GM23338 (cell line): Measurements from ENCODE around the gene NCOA4. TPM values are rescaled to one million over a fixed set of nuclear protein-coding genes. Genes with fewer than 3 reads are reported as not detected.

Source experiments
- ATAC-seq: fragments of 200-7000 bp; cut with Tn5 transposase; 3 replicates; pipeline ENCODE4 v1.9.1; 2020
- DNase-seq: peaks from one replicate; pipeline ENCODE4 v3.0.0-alpha.2; 2015; ENCODE audit warnings: low spot score
- H2AFZ ChIP-seq: fragments of 200-600 bp; sonication (generic); 2 replicates; pipeline ENCODE4 v1.8.0; 2016; ENCODE audit warnings: antibody characterized with exemption, mild to moderate bottlenecking, moderate library complexity
- H3F3A ChIP-seq: fragments of 200-600 bp; sonication (generic); replicated peaks from 2 replicates; pipeline ENCODE4 v1.8.0; 2017; ENCODE audit warnings: antibody characterized with exemption, mixed run types, low read depth
- H3K27ac ChIP-seq: fragments of 200-600 bp; sonication (generic); 2 replicates; pipeline ENCODE4 v1.6.1; 2016; ENCODE audit warnings: low read depth
- H3K27me3 ChIP-seq: fragments of 200-600 bp; sonication (generic); 2 replicates; pipeline ENCODE4 v1.8.0; 2016; ENCODE audit warnings: mild to moderate bottlenecking, mixed run types, moderate library complexity; ENCODE audit not compliant: insufficient read depth
- H3K36me3 ChIP-seq: fragments of 200-600 bp; sonication (generic); 2 replicates; pipeline ENCODE4 v1.8.0; 2016; ENCODE audit warnings: mild to moderate bottlenecking; ENCODE audit not compliant: insufficient read depth
- H3K4me1 ChIP-seq: fragments of 200-600 bp; sonication (generic); 2 replicates; pipeline ENCODE4 v1.8.0; 2016; ENCODE audit warnings: mild to moderate bottlenecking, moderate library complexity; ENCODE audit not compliant: insufficient read depth
- H3K4me2 ChIP-seq: fragments of 200-600 bp; sonication (generic); 2 replicates; pipeline ENCODE4 v1.7.1; 2017; ENCODE audit warnings: mixed run types
- H3K4me3 ChIP-seq: fragments of 200-600 bp; sonication (generic); 2 replicates; pipeline ENCODE4 v1.6.1; 2016; ENCODE audit warnings: mixed run types
- H3K79me2 ChIP-seq: fragments of 200-600 bp; sonication (generic); replicated peaks from 2 replicates; pipeline ENCODE4 v1.8.0; 2017; ENCODE audit warnings: mild to moderate bottlenecking; ENCODE audit not compliant: insufficient read depth
- H3K9me2 ChIP-seq: fragments of 200-600 bp; sonication (generic); 2 replicates; pipeline ENCODE4 v1.8.0; 2017; ENCODE audit not compliant: insufficient read depth
- H4K20me1 ChIP-seq: fragments of 200-600 bp; sonication (generic); replicated peaks from 2 replicates; pipeline ENCODE4 v1.8.0; 2017; ENCODE audit warnings: mild to moderate bottlenecking; ENCODE audit not compliant: insufficient read depth
- H3K27ac Mint-ChIP-seq: 2 replicates; pipeline ENCODE4 v1.8.0; 2020; ENCODE audit warnings: inconsistent platforms, mild to moderate bottlenecking, moderate library complexity, mixed read lengths
- H3K27me3 Mint-ChIP-seq: 3 replicates; pipeline ENCODE4 v1.8.0; 2022; ENCODE audit warnings: low read depth, mild to moderate bottlenecking, moderate library complexity, mixed read lengths, inconsistent platforms; ENCODE audit not compliant: insufficient read depth, poor library complexity
- H3K36me3 Mint-ChIP-seq: 3 replicates; pipeline ENCODE4 v1.8.0; 2021; ENCODE audit warnings: low read depth, mild to moderate bottlenecking, inconsistent platforms, moderate library complexity, mixed read lengths
- H3K4me1 Mint-ChIP-seq: 3 replicates; pipeline ENCODE4 v1.8.0; 2020; ENCODE audit warnings: mild to moderate bottlenecking, inconsistent platforms, mixed read lengths
- H3K4me3 Mint-ChIP-seq: 3 replicates; pipeline ENCODE4 v1.8.0; 2021; ENCODE audit warnings: moderate library complexity, mild to moderate bottlenecking, inconsistent platforms, mixed read lengths
- H3K9me3 Mint-ChIP-seq: 3 replicates; pipeline ENCODE4 v1.8.0; 2020; ENCODE audit warnings: moderate library complexity, mild to moderate bottlenecking, inconsistent platforms, mixed read lengths
- CREB1 ChIP-seq: fragments of 250-450 bp; sonication (Bioruptor Pico); IDR thresholded peaks from 2 replicates; pipeline ENCODE4 v1.5.0; 2020; ENCODE audit warnings: low read depth, mild to moderate bottlenecking, moderate library complexity
- ETS1 ChIP-seq: IDR thresholded peaks from 2 replicates; pipeline ENCODE4 v1.6.1; 2016; ENCODE audit warnings: antibody characterized with exemption
- EZH2phosphoT487 ChIP-seq: fragments of 200-600 bp; sonication (generic); IDR thresholded peaks from one replicate; pipeline ENCODE4 v1.8.1; 2018; ENCODE audit warnings: antibody characterized with exemption; ENCODE audit not compliant: unreplicated experiment
- JUNB ChIP-seq: IDR thresholded peaks from one replicate; pipeline ENCODE4 v1.6.1; 2016; ENCODE audit warnings: antibody characterized with exemption; ENCODE audit not compliant: unreplicated experiment
- NANOG ChIP-seq: IDR thresholded peaks from 2 replicates; pipeline ENCODE4 v1.6.1; 2016; ENCODE audit warnings: antibody characterized with exemption, borderline replicate concordance
- POLR2AphosphoS5 ChIP-seq: IDR thresholded peaks from 2 replicates; pipeline ENCODE4 v1.6.1; 2016; ENCODE audit warnings: antibody characterized with exemption, low read depth
- STAT1 ChIP-seq: IDR thresholded peaks from one replicate; pipeline ENCODE4 v1.6.1; 2016; ENCODE audit warnings: antibody characterized with exemption; ENCODE audit not compliant: unreplicated experiment
- ZNF114 ChIP-seq: fragments of 250-450 bp; sonication (Bioruptor Pico); IDR thresholded peaks from 2 replicates; pipeline ENCODE4 v1.5.0; 2020; ENCODE audit warnings: mild to moderate bottlenecking, moderate library complexity
- ZNF331 ChIP-seq: fragments of 250-450 bp; sonication (Bioruptor Pico); IDR thresholded peaks from 2 replicates; pipeline ENCODE4 v1.5.0; 2020; ENCODE audit warnings: low read depth, mild to moderate bottlenecking, moderate library complexity
- polyA plus RNA-seq: library from polyadenylated mRNA; unstranded; fragments of >200 nt; fragmentation: Nextera tagmentation; extraction: Ambion mirVana; gene quantifications from 2 replicates; pipeline ENCODE4 v1.2.1, GENCODE V29; 2016
- total RNA-seq: library from RNA; depleted of rRNA; stranded (reverse); fragments of >200 nt; shearing (Covaris generic); gene quantifications from 2 replicates; pipeline ENCODE4 v1.2.3, GENCODE V29; 2014
- TF ChIP-seq, protein P1 (sequence below): IDR thresholded peaks from one replicate; pipeline ENCODE4 v1.6.1; 2018; ENCODE audit warnings: antibody characterized with exemption; ENCODE audit not compliant: unreplicated experiment
- TF ChIP-seq, protein P2 (sequence below), 2 experiments: fragments of 200-600 bp in 1 of 2; sonication (generic) in 1 of 2; conservative IDR thresholded peaks; 2 replicates each; pipeline versions ENCODE4 v1.5.1 to v1.6.1; 2016 to 2017; ENCODE audit warnings: antibody characterized with exemption in 2 of 2, low read depth in 2 of 2, mild to moderate bottlenecking in 2 of 2, moderate library complexity in 1 of 2

Gene NCOA4
- total and polyA plus RNA-seq, 2 experiments from 2014 or later: 24.9 to 76.9 TPM

GRCh38 chr10:46042527-46042926 is 12.1 kb upstream of the NCOA4 start:
- Histone ChIP-seq H3K9me2 (no peaks in the 10 kb centered on the region), H3K4me3 (no peak overlapping the region), H2AFZ (peak overlapping the region; percentile 96; the same call in 1 of the 2 replicates), H3K27ac (no peak overlapping the region), H3K27me3 (no peaks in the 10 kb centered on the region), H3K4me2 (no peak overlapping the region), H3F3A (no peaks in the 10 kb centered on the region), H3K4me1 (no peaks in the 10 kb centered on the region), H3K79me2 (no peaks in the 10 kb centered on the region), H4K20me1 (no peaks in the 10 kb centered on the region), H3K36me3 (no peaks in the 10 kb centered on the region)
- Mint-ChIP-seq H3K4me1 (peaks cover 7% of the 10 kb centered on the region), H3K27ac (no peak overlapping the region), H3K4me3 (no peak overlapping the region), H3K36me3 (no peaks in the 10 kb centered on the region), H3K27me3 (no peaks in the 10 kb centered on the region), H3K9me3 (no peaks in the 10 kb centered on the region)
- DNase-seq (no peak), ATAC-seq (no peak)
- TF ChIP-seq POLR2AphosphoS5: no peak
- no peak for TF ChIP-seq CREB1 (CRISPR knock-in tag)
- TF ChIP-seq STAT1: no peak
- no peak for TF ChIP-seq NANOG
- no peak for TF ChIP-seq ZNF114 (CRISPR knock-in tag)
- no peak for TF ChIP-seq ZNF331

DNA sequence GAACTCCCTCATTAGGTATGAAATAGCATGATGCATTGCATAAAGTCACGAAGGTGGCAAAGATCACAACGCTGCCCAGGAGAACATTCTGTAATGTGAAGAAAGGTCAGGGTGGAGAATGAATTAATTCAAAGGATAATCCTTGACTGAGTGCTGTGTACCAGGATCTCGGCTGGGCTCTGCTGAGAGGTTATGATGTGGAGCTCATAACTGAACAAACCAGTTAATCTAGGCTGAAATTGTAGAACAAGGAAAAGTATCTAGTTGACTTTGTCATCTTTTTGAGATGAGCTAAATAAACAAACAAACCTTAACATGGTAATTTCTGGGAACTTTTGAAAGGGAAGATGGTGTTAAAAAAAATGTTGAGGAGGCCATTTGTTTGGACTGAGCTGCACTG is 9.6 kb upstream of the NCOA4 start:
- Histone ChIP-seq H3K79me2 (no peaks in the 10 kb centered on the region), H3K27ac (no peak overlapping the region), H4K20me1 (no peaks in the 10 kb centered on the region), H3K9me2 (no peaks in the 10 kb centered on the region), H3F3A (no peaks in the 10 kb centered on the region), H2AFZ (peak overlapping the region; percentile 52; the same call in 1 of the 2 replicates), H3K4me1 (no peaks in the 10 kb centered on the region), H3K4me2 (no peak overlapping the region), H3K36me3 (no peaks in the 10 kb centered on the region), H3K4me3 (no peak overlapping the region), H3K27me3 (no peaks in the 10 kb centered on the region)
- Mint-ChIP-seq H3K4me3 (no peak overlapping the region), H3K27ac (no peak overlapping the region), H3K4me1 (peaks cover 7% of the 10 kb centered on the region), H3K9me3 (no peaks in the 10 kb centered on the region), H3K27me3 (no peaks in the 10 kb centered on the region), H3K36me3 (no peaks in the 10 kb centered on the region)
- no peak for ATAC-seq
- no peak for TF ChIP-seq STAT1
- TF ChIP-seq ZNF114 (CRISPR knock-in tag): no peak
- TF ChIP-seq JUNB: no peak
- DNase-seq: no peak

- H3K36me3 Mint-ChIP-seq: no peaks in the 10 kb centered on the region
- ATAC-seq: no peak
- TF ChIP-seq EZH2phosphoT487 (no peak), ETS1 (no peak), STAT1 (no peak), CREB1 (CRISPR knock-in tag) (no peak), NANOG (no peak), POLR2AphosphoS5 (no peak), ZNF114 (CRISPR knock-in tag) (no peak)
- TF ChIP-seq, protein P1, sequence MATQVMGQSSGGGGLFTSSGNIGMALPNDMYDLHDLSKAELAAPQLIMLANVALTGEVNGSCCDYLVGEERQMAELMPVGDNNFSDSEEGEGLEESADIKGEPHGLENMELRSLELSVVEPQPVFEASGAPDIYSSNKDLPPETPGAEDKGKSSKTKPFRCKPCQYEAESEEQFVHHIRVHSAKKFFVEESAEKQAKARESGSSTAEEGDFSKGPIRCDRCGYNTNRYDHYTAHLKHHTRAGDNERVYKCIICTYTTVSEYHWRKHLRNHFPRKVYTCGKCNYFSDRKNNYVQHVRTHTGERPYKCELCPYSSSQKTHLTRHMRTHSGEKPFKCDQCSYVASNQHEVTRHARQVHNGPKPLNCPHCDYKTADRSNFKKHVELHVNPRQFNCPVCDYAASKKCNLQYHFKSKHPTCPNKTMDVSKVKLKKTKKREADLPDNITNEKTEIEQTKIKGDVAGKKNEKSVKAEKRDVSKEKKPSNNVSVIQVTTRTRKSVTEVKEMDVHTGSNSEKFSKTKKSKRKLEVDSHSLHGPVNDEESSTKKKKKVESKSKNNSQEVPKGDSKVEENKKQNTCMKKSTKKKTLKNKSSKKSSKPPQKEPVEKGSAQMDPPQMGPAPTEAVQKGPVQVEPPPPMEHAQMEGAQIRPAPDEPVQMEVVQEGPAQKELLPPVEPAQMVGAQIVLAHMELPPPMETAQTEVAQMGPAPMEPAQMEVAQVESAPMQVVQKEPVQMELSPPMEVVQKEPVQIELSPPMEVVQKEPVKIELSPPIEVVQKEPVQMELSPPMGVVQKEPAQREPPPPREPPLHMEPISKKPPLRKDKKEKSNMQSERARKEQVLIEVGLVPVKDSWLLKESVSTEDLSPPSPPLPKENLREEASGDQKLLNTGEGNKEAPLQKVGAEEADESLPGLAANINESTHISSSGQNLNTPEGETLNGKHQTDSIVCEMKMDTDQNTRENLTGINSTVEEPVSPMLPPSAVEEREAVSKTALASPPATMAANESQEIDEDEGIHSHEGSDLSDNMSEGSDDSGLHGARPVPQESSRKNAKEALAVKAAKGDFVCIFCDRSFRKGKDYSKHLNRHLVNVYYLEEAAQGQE: no peak
- TF ChIP-seq, protein P2, sequence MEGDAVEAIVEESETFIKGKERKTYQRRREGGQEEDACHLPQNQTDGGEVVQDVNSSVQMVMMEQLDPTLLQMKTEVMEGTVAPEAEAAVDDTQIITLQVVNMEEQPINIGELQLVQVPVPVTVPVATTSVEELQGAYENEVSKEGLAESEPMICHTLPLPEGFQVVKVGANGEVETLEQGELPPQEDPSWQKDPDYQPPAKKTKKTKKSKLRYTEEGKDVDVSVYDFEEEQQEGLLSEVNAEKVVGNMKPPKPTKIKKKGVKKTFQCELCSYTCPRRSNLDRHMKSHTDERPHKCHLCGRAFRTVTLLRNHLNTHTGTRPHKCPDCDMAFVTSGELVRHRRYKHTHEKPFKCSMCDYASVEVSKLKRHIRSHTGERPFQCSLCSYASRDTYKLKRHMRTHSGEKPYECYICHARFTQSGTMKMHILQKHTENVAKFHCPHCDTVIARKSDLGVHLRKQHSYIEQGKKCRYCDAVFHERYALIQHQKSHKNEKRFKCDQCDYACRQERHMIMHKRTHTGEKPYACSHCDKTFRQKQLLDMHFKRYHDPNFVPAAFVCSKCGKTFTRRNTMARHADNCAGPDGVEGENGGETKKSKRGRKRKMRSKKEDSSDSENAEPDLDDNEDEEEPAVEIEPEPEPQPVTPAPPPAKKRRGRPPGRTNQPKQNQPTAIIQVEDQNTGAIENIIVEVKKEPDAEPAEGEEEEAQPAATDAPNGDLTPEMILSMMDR (conservative IDR thresholded peaks at IDR 0.05; ENCODE audit: low read depth in 2 of 2): no peak
Observed at GRCh38 chr10:46037107-46037825, 6.8 kb upstream of the NCOA4 start.

More at GRCh38 chr10:46037107-46037825, 6.8 kb upstream of the NCOA4 start:
- DNase-seq: no peak
- no peaks in the 10 kb centered on the region for H3F3A ChIP-seq
- Mint-ChIP-seq H3K4me3 (no peak overlapping the region), H3K9me3 (no peaks in the 10 kb centered on the region), H3K4me1 (peaks cover under 1% of the 10 kb centered on the region; the same call in 2 of the 3 replicates), H3K27me3 (peaks cover 3% of the 10 kb centered on the region), H3K27ac (no peak overlapping the region)
- no peak overlapping the region for H3K4me2 ChIP-seq
- H3K36me3 ChIP-seq: no peaks in the 10 kb centered on the region
- no peaks in the 10 kb centered on the region for H3K27me3 ChIP-seq
- H4K20me1 ChIP-seq: no peaks in the 10 kb centered on the region
- no peak overlapping the region for H3K27ac ChIP-seq
- H3K9me2 ChIP-seq: no peaks in the 10 kb centered on the region
- no peak overlapping the region for H3K4me3 ChIP-seq
- no peaks in the 10 kb centered on the region for H3K79me2 ChIP-seq
- H3K4me1 ChIP-seq: no peaks in the 10 kb centered on the region
- H2AFZ ChIP-seq: no peak overlapping the region
